A673 (cell line): ENCODE data around the gene VPS4B. TPM values are rescaled to one million over a fixed set of nuclear protein-coding genes. Genes with fewer than 3 reads are reported as not detected.

Source experiments
- BruUV-seq: library from RNA; stranded (reverse); fragments of 400-500 nt; replicated peaks from 2 replicates; lab custom pipeline; 2021; lab: Mats Ljungman, UMichigan
- CTCF ChIA-PET: fragments of 300-600 bp; sonication (Branson Sonifier 250); formaldehyde crosslinking; loops from one replicate; lab custom pipeline; 2022; ENCODE audit warnings: antibody characterized with exemption; lab: Charles Lee
- POLR2A ChIA-PET: fragments of 300-600 bp; sonication (Branson Sonifier 250); formaldehyde crosslinking; loops from one replicate; lab custom pipeline; 2022; ENCODE audit warnings: antibody characterized with exemption; ENCODE audit not compliant: low non-redundant PET; lab: Charles Lee
- DNase-seq: peaks from one replicate; pipeline ENCODE4 v3.0.0-alpha.2; 2015; ENCODE audit warnings: low spot score
- H3K27ac ChIP-seq: fragments of 200-600 bp; sonication (generic); 2 replicates; pipeline ENCODE4 v1.5.1; 2016; ENCODE audit warnings: mixed run types, low read depth, mild to moderate bottlenecking, mixed read lengths, antibody characterized with exemption, low read length; ENCODE audit not compliant: poor library complexity, severe bottlenecking
- H3K27me3 ChIP-seq: fragments of 200-600 bp; sonication (generic); replicated peaks from 2 replicates; pipeline ENCODE4 v1.6.1; 2017; ENCODE audit warnings: mixed run types, low read depth, mild to moderate bottlenecking, mixed read lengths, antibody characterized with exemption, low read length; ENCODE audit not compliant: insufficient read depth, poor library complexity
- H3K36me3 ChIP-seq: fragments of 200-600 bp; sonication (generic); 2 replicates; pipeline ENCODE4 v1.6.1; 2016; ENCODE audit warnings: mixed run types, mild to moderate bottlenecking, mixed read lengths, antibody characterized with exemption, low read length; ENCODE audit not compliant: insufficient read depth, poor library complexity, severe bottlenecking
- H3K4me1 ChIP-seq: fragments of 200-600 bp; sonication (generic); 2 replicates; pipeline ENCODE4 v1.6.1; 2017; ENCODE audit warnings: mixed run types, mild to moderate bottlenecking, mixed read lengths, antibody characterized with exemption, low read length; ENCODE audit not compliant: insufficient read depth, poor library complexity, severe bottlenecking
- H3K4me3 ChIP-seq: fragments of 200-600 bp; sonication (generic); 2 replicates; pipeline ENCODE4 v1.5.1; 2016; ENCODE audit warnings: low read depth, mixed run types, mild to moderate bottlenecking, mixed read lengths, low read length; ENCODE audit not compliant: poor library complexity, severe bottlenecking
- H3K9me3 ChIP-seq: fragments of 200-600 bp; sonication (generic); 2 replicates; pipeline ENCODE4 v1.6.1; 2016; ENCODE audit warnings: mixed run types, low read depth, mild to moderate bottlenecking, mixed read lengths, antibody characterized with exemption, low read length; ENCODE audit not compliant: poor library complexity, severe bottlenecking
- CTCF ChIP-seq: fragments of 300-800, 200-600 bp; sonication (generic); conservative IDR thresholded peaks from 2 replicates; pipeline ENCODE4 v1.5.1; 2017; ENCODE audit warnings: low read depth, mild to moderate bottlenecking, antibody characterized with exemption, low read length, moderate library complexity, mixed read lengths
- EZH2 ChIP-seq: fragments of 200-600 bp; sonication (generic); IDR thresholded peaks from 2 replicates; pipeline ENCODE4 v1.6.1; 2017; ENCODE audit warnings: borderline replicate concordance, low read depth, mild to moderate bottlenecking, mixed read lengths, antibody characterized with exemption, low read length; ENCODE audit not compliant: poor library complexity, severe bottlenecking
- intact Hi-C: fragments of 100-400 bp; cut with micrococcal nuclease; formaldehyde crosslinking; loops from one replicate; pipeline ENCODE4 v1.10.0; 2022; ENCODE audit not compliant: unreplicated experiment
- total RNA-seq: library from RNA; stranded (reverse); gene quantifications from 2 replicates; pipeline ENCODE4 v1.2.3, GENCODE V29; 2021

VPS4B gene
- total RNA-seq, 1 experiment from 2014 or later, result 94.8 TPM

- H3K27ac ChIP-seq, result no peak overlapping the region
- no peak overlapping the region for H3K4me3 ChIP-seq
- ChIA-PET POLR2A (interaction anchor here (0.6 kb wide), 1 partner anchor 34 kb away, joined by 3 read pairs; no protein-coding TSS in a partner anchor), CTCF (no interaction called here)
- no peaks in the 10 kb centered on the region for H3K9me3 ChIP-seq
- no TSS peak for BruUV-seq
- H3K27me3 ChIP-seq, result no peaks in the 10 kb centered on the region
- TF ChIP-seq CTCF (no peak), EZH2 (no peak)
- no peaks in the 10 kb centered on the region for H3K4me1 ChIP-seq
- no peaks in the 10 kb centered on the region for H3K36me3 ChIP-seq
- no peak for DNase-seq
- intact Hi-C loops, result no loop called here
These were observed 29.8 kb upstream of the VPS4B start for GRCh38 chr18:63451799-63452660.

- ChIA-PET POLR2A (no interaction called here), CTCF (no interaction called here)
- no TSS peak for BruUV-seq
- Histone ChIP-seq H3K4me1 (peaks cover 9% of the 10 kb centered on the region), H3K27me3 (no peaks in the 10 kb centered on the region), H3K4me3 (no peak overlapping the region), H3K27ac (no peak overlapping the region), H3K36me3 (no peaks in the 10 kb centered on the region), H3K9me3 (no peaks in the 10 kb centered on the region)
- TF ChIP-seq CTCF, result no peak
- no peak for TF ChIP-seq EZH2
- DNase-seq, result no peak
- intact Hi-C loops, result loop anchor here (10.0 kb wide), 2 partner anchors 55 to 865 kb away; no protein-coding TSS in a partner anchor
These were observed 27.1 kb upstream of the VPS4B start for GRCh38 chr18:63449426-63449825.

GRCh38 chr18:63447066-63447465 is 24.8 kb upstream of the VPS4B start:
- no peak for DNase-seq
- POLR2A ChIA-PET, result no interaction called here
- CTCF ChIA-PET, result no interaction called here
- intact Hi-C loops, result loop anchor here (10.0 kb wide), 2 partner anchors 58 to 862 kb away; no protein-coding TSS in a partner anchor
- Histone ChIP-seq H3K27ac (no peak overlapping the region), H3K27me3 (no peaks in the 10 kb centered on the region), H3K4me1 (peaks cover 11% of the 10 kb centered on the region), H3K4me3 (no peak overlapping the region), H3K36me3 (no peaks in the 10 kb centered on the region), H3K9me3 (no peaks in the 10 kb centered on the region)
- BruUV-seq, result no TSS peak
- TF ChIP-seq CTCF (no peak), EZH2 (no peak)
